Measurements from ENCODE around the gene ZXDC.

DNA sequence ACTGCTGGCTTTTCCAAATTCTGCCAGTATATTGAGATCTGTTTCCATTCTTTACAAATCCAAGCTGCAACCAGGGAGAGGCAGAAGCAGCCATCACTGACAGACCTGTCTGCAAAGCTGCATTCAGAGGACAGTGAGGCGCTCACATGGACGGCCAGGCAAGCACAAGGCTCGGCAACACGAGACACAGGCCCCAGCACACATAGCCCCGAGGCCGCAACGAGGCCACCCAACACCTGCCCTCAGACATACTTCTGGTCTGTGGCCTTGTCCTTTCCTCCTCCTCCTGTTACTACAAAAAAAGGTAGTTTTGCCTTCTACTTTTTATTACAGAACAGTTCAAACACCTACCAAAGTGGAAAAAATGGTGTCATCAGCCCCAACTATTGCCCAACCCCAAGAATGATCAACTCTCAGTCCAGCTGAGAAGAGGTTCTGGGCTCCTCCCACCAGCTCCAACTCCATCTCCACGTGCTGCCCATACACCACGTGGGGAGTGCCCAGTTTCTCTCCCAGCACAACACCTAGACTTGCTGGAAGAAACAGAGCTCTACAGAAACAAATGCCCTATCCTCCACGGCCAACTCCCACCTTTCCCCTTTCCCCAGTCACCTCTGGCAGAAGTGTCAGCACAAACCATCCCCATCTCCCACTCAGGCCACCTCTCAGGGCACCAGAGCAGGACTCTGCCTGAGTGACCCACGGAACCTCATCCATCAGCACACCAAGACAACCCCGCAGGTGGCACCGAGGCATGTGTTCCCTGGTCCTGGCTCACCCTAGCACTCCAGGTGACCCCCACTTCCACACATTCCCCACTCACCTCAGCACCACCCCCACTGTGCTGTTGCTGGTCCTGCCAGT, 7.4 kb downstream of the ZXDC start:
- TF ChIP-seq EZH2phosphoT487 (IDR thresholded peaks at IDR 0.05; ENCODE audit: low read depth, severe bottlenecking, unreplicated experiment) (no peak), CTCF (IDR thresholded peaks at IDR 0.05; ENCODE audit: poor library complexity) (no peak), EZH2 (IDR thresholded peaks at IDR 0.05; ENCODE audit: borderline replicate concordance) (no peak)
